Measurements from ENCODE around the gene OR4K17. TPM values are rescaled to one million over a fixed set of nuclear protein-coding genes. Genes with fewer than 3 reads are reported as not detected.

OR4K17 gene
- polyA plus RNA-seq, 1 donor (not counting 4 experiments of a cell fraction or from before 2014, with no cell fraction given): not detected

GRCh38 chr14:20112321-20112720, 1.8 kb downstream of the OR4K17 start:
- no peaks in the 10 kb centered on the region for H3K36me3 ChIP-seq (ENCODE audit: control insufficient read depth in 2 of 2, extremely low read depth in 1 of 2, insufficient read depth in 2 of 2, low read length in 2 of 2)
- H3K27me3 ChIP-seq (ENCODE audit: control insufficient read depth, extremely low read depth, insufficient read depth, low read length): no peaks in the 10 kb centered on the region
- H3K9me3 ChIP-seq (ENCODE audit: control insufficient read depth, low read depth, low read length): no peaks in the 10 kb centered on the region
- no peak overlapping the region for H3K9ac ChIP-seq (ENCODE audit: control insufficient read depth, extremely low read depth, insufficient read depth, low read length)
- FAIRE-seq (no peak), DNase-seq (ENCODE audit: low read depth, low spot score) (no peak)
- H3K4me3 ChIP-seq (ENCODE audit: control insufficient read depth in 2 of 3, extremely low read depth in 1 of 3, insufficient read depth in 2 of 3, low read depth in 1 of 3, low read length in 3 of 3): no peak overlapping the region
- H4K20me1 ChIP-seq (ENCODE audit: control insufficient read depth, extremely low read depth, insufficient read depth, low read length): no peaks in the 10 kb centered on the region
- no peaks in the 10 kb centered on the region for H3K79me2 ChIP-seq (ENCODE audit: control insufficient read depth, insufficient read depth, low read length)
- H2AFZ ChIP-seq (ENCODE audit: control insufficient read depth, low read length): no peak overlapping the region
- H3K27ac ChIP-seq (ENCODE audit: control insufficient read depth, insufficient read depth, low read length): no peak overlapping the region
- TF ChIP-seq EZH2 (IDR thresholded peaks at IDR 0.05; ENCODE audit: low read length) (no peak), CTCF (optimal IDR thresholded peaks at IDR 0.05 in 1 of 3, IDR thresholded peaks at IDR 0.05 in 1 of 3, conservative IDR thresholded peaks at IDR 0.05 in 1 of 3; ENCODE audit: extremely low read depth in 1 of 3, insufficient read depth in 2 of 3, low read length in 3 of 3) (no peak)
- no peak overlapping the region for H3K4me2 ChIP-seq (ENCODE audit: control insufficient read depth, extremely low read depth, insufficient read depth, low read depth, low read length)
- no peaks in the 10 kb centered on the region for H3K9me1 ChIP-seq (ENCODE audit: control insufficient read depth, extremely low read depth, insufficient read depth, low read length)
- dilution Hi-C loops (cut with MboI; ENCODE audit: extremely low pct_ligation_motif_present, low sequenced_read_pairs): no loop called here
- no peaks in the 10 kb centered on the region for H3K4me1 ChIP-seq (ENCODE audit: control insufficient read depth, extremely low read depth, insufficient read depth, low read length)

DNA sequence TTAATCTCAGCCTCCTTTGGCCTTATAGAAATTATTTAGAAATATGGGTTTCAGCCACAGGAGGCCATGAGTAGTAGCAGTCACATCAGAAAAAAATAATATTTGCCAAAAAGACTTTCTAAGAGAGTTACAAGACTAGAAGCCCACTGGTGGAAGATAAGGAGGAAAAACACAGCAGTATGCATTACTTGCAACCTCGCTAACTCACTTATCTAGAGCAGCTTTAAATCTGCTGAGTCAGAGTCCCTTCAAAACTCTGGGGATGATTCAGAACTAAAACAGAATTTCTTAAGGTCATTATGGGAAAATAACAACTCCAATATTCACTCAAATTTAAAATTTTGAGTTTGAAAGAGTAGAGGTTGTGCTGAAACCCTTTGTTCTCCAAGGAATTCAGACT, 6.2 kb downstream of the OR4K17 start:
- no peaks in the 10 kb centered on the region for H3K27me3 ChIP-seq (ENCODE audit: control insufficient read depth, extremely low read depth, insufficient read depth, low read length)
- H3K27ac ChIP-seq (ENCODE audit: control insufficient read depth, insufficient read depth, low read length): no peak overlapping the region
- H2AFZ ChIP-seq (ENCODE audit: control insufficient read depth, low read length): no peak overlapping the region
- no peaks in the 10 kb centered on the region for H3K4me1 ChIP-seq (ENCODE audit: control insufficient read depth, extremely low read depth, insufficient read depth, low read length)
- TF ChIP-seq CTCF (optimal IDR thresholded peaks at IDR 0.05 in 1 of 3, IDR thresholded peaks at IDR 0.05 in 1 of 3, conservative IDR thresholded peaks at IDR 0.05 in 1 of 3; ENCODE audit: extremely low read depth in 1 of 3, insufficient read depth in 2 of 3, low read length in 3 of 3): no peak
- no peak for TF ChIP-seq EZH2 (IDR thresholded peaks at IDR 0.05; ENCODE audit: low read length)
- dilution Hi-C loops (cut with MboI; ENCODE audit: extremely low pct_ligation_motif_present, low sequenced_read_pairs): no loop called here
- no peaks in the 10 kb centered on the region for H3K36me3 ChIP-seq (ENCODE audit: control insufficient read depth in 2 of 2, extremely low read depth in 1 of 2, insufficient read depth in 2 of 2, low read length in 2 of 2)
- H3K9me1 ChIP-seq (ENCODE audit: control insufficient read depth, extremely low read depth, insufficient read depth, low read length): no peaks in the 10 kb centered on the region
- no peaks in the 10 kb centered on the region for H4K20me1 ChIP-seq (ENCODE audit: control insufficient read depth, extremely low read depth, insufficient read depth, low read length)
- no peak overlapping the region for H3K4me2 ChIP-seq (ENCODE audit: control insufficient read depth, extremely low read depth, insufficient read depth, low read depth, low read length)
- no peaks in the 10 kb centered on the region for H3K79me2 ChIP-seq (ENCODE audit: control insufficient read depth, insufficient read depth, low read length)
- peaks cover 3% of the 10 kb centered on the region for H3K9me3 ChIP-seq (ENCODE audit: control insufficient read depth, low read depth, low read length)
- H3K4me3 ChIP-seq (ENCODE audit: control insufficient read depth in 2 of 3, extremely low read depth in 1 of 3, insufficient read depth in 2 of 3, low read depth in 1 of 3, low read length in 3 of 3): no peak overlapping the region
- no peak for DNase-seq (ENCODE audit: low read depth, low spot score)
- no peak overlapping the region for H3K9ac ChIP-seq (ENCODE audit: control insufficient read depth, extremely low read depth, insufficient read depth, low read length)
- no peak for FAIRE-seq
